Measurements from ENCODE around the gene CENPP. TPM values are rescaled to one million over a fixed set of nuclear protein-coding genes. Genes with fewer than 3 reads are reported as not detected.
"Not testable (repeated sequence)": the region's sequence is repeated elsewhere in the genome, so short reads cannot be mapped to it uniquely, and the experiment has no call there.

The CENPP gene
- total RNA-seq, 1 donor from 2014 or later: 8.6 TPM

- no peak for DNase-seq
Measured at GRCh38 chr9:92381775-92382174, 56.0 kb downstream of the CENPP start.

GRCh38 chr9:92384375-92384774 is 58.6 kb downstream of the CENPP start:
- DNase-seq: no peak

- DNase-seq: no peak
Measured at GRCh38 chr9:92385001-92385400, 59.2 kb downstream of the CENPP start.

DNA sequence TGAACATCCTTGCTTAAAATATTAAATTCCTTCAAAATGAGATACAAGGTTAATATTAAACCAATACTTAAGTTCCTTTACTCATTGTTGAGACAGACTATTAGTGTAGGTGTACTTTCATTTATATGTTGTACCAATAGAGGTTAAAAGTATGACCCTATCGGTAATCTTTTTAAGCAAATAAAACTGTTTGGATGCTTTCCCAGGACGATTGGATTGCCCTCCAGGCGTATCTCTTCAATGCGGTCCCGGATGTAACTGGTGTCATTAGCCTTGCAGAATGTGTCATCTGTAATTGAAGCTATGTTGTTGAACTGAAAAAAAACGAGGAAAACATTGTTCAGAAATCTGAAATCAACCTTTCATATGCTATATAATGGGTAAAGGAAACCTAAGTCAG is 59.7 kb downstream of the CENPP start:
- no peak for DNase-seq

DNA sequence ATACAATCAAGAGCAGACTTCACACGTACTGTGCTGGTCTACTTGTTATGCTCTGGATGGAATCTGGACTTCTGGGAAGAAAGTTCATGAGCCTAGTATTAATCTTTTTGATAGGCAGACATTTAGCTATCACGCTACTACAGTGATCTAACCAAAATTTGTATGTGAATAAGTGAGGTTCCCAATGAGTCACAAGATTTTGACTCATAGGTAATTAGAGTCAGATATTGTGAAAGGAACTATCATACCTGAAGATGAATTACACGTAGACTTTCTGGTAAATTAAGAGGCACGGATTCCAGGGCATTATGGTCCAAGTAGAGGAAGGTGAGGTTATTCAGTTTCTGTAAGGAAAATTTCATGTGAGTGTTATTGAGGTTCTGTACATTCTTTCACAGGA is 60.2 kb downstream of the CENPP start:
- DNase-seq: no peak

DNA sequence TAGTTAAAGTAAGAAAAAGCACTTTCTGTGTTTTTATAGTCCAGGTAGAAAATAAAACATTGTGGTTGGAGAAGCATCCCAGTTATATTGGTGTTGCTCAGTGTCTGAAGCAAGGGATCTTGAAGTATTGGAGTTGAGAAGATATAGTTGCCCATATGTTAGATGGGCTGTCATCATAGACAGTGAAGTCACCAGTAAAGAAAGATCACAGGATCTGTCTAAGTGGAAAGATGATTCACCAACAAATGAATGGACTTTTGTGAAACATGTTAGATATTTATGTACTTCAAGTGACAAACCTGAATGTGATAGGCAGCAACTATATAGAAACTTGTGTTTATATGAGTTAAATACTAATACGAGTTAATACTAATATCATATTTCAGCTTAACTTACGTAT is 66.9 kb downstream of the CENPP start:
- no peak for DNase-seq

GRCh38 chr9:92393686-92394085 is 67.9 kb downstream of the CENPP start:
- no peak for DNase-seq

DNA sequence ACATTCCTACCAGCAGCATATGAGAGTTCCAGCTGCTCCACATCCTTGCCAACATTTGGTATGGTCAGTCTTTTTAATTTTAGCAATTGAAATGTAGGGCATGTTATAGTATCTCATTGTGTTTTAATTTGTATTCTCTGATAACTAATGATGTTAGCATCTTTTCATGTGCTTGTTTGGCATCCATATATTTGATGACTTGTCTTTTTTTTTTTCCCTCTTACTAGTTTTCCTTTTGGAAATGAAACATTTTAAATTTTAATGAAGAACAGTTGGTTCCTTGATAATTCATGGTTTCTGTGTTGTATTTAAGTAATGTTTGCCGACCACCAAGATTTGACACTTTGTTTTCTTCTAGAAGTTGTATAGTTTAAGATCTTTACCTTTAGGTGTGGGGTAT is 69.9 kb downstream of the CENPP start:
- no peak for DNase-seq

DNA sequence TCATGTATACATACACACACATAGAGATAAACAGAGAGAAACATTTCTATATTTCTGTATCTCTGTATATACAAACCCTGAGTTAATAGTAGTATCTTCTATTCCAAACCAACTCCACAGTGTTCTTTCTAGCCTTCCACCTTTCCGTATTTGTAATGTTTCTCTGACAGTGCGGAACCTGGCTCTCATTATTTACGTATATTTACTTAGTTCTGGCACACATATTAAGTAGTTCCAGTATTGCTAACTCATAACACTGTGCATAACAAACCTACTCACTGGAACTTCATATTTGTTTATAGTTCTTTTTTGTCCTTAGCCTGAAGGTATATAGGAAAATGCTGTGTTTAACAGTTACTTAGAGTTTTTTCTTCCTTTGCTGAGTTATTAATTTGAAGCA is 72.1 kb downstream of the CENPP start:
- no peak for DNase-seq

- DNase-seq: no peak
Measured at GRCh38 chr9:92402360-92402759, 76.6 kb downstream of the CENPP start.

GRCh38 chr9:92402826-92403745 is 77.3 kb downstream of the CENPP start:
- no peak for DNase-seq

DNA sequence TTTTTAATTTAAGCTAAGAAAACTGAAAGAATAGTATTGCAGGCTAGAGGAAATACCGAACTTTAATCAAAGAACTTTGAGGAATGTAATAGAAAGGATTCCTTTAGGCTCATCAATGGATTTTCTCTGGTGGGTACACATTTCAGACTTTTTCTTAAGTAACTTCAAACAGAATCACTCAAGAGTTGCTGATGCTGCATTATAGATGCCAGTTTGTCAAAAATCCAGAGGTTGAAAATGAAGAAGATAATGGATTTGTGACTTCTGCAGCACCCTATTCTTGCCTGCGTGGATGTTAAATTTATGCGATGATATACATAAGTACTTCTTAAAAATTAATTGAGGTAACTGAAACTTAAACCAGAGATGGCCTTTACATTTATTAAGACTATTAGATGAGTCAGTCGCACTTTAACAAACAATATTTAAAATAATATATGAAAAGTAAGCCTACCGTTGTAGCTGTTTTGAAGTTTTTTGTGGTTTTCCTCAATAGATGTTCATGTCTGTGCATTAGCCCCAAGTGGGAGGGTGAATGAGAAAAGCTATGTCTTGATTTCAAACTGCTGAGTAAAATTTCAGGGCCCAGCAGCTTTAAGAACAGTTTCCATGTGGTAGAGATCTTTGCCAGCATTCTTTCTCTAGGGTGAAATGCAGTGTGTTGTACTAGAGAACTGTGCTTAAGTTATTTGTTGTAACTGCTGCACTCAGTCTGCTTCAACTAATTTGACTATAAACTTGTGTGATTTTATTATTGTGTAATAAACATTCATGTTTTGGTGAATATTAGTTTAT is 78.5 kb downstream of the CENPP start, which contains the start of gene OGN:
Gene OGN, minus strand, starts transcription at position 537 of the 795 bp plus-strand sequence. CDS start 1,171 bp downstream, outside the sequence.
- DNase-seq: no peak

GRCh38 chr9:92405818-92406217 is 80.1 kb downstream of the CENPP start:
- no peak for DNase-seq

DNA sequence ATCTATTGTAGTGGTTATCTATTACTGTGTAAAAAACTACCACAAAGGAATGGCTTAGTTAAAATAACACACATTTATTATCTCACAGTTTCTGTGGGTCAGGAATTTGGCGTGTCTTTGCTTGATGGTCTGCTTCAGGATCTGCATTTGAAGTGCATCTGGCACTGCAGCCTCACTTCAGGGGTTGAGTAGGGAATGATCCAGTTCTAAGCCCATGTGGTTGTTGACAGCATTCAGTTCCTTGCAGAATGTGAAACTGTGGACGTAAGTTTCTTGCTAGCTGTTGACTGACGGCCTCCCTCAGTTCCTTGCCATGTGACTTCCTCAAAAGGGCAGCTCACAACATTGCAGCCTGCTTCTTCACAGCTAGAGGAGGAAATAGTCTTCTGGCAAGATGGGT is 80.7 kb downstream of the CENPP start:
- DNase-seq: no peak

GRCh38 chr9:92407818-92408217 is 82.1 kb downstream of the CENPP start:
- no peak for DNase-seq

DNA sequence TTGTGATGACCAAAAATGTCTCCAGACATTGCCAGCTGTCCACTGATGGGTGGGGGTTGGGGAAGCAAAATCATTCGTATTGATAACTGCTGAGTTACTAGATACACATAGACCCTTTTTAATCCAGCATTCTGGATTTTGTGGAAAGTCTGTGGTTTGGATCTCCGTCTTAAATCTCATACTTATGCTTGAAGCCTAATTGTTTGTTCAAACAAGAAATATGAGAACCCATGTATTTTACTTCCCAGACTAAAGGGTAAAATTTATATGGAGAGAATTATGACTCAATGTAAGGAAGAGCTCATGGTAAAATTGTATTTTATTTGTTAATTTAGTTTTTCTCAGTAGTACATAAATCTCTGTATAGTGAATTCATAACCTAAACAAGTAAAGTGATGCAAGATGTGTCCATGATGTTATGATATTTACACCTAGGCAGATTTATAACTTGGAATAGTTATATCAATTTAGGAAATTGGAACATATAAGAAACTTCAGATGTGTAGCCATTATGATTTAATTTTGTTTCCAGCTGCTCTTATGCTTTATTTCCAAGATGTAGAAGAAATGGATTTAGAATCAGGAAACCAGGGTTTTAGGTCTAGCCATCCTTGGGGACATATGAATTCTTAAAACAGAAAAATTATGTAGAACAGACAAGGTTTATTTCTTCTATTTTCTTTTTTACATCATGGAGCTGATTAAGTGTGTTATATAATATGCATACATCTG is 83.2 kb downstream of the CENPP start:
- DNase-seq: no peak

- DNase-seq: not testable (repeated sequence)
Measured at GRCh38 chr9:92411157-92411556, 85.4 kb downstream of the CENPP start.

DNA sequence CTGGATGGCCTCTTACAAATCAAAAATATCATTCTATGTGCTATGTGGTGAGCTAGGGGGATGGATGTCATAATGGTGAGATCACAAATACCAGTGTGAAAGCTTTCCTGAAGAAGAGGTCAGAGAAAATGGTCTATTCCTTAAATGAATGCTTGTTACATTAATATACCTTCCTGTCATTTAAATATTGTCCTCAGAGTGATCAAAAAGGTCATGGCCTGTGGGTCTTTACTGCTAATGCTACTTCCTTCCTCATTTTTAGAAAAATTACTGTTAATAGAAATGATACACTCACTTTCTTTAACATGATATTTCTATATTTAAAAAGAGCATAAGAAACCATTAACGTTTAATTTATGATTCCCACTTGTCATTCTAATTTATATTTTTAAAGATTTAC is 88.8 kb downstream of the CENPP start:
- DNase-seq: no peak

- no peak for DNase-seq
Measured at GRCh38 chr9:92422611-92423338, 97.0 kb downstream of the CENPP start.

- no peak for DNase-seq
Measured at GRCh38 chr9:92423612-92424011, 97.9 kb downstream of the CENPP start.

DNA sequence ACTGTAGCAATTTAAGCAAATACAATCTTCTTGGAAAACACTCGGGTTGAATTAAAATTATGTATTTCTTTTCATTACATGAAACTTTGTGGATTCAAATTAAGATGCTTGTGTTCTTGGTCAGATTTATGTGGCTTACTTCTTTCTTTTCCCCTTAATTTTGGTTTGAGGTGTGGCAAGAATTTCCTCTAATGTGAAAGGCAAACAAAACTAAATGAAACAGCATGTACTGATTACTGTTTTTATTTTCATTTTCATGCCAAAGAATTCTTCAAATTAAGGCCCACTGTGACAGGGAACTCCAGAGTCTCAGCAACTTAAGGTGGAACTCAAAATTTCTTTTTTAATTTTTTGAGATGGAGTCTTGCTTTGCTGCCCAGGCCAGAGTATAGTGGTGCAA is 98.6 kb downstream of the CENPP start, which contains the start of gene OMD:
Gene OMD, minus strand, starts transcription at position 132 of the 400 bp plus-strand sequence. CDS start 6,913 bp downstream, outside the sequence.
- DNase-seq: no peak

DNA sequence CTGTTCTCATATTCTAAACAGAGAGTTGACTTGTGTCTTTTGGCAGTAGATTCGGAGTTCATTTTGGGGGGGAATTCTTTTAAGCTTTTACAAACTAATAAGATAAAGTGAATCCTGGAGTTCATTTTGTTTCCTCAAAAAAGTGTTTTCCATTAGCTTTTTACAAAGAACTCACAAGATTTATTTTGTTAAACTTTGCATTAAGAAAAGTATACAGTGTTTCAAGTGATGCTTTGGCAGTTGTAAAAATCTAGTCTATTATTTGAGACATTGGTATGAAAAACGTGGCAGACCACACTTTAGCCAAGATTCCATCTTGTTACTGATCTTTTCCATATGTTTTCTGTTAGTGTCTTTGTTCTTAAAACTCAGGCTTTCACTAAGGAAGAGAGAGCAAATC is 99.7 kb downstream of the CENPP start:
- DNase-seq: no peak

All from occipital lobe (tissue), 2 donors.